IMR-90 (cell line): Measurements from ENCODE around the gene GGT6. TPM values are rescaled to one million over a fixed set of nuclear protein-coding genes. Genes with fewer than 3 reads are reported as not detected.

Source experiments
- ATAC-seq: fragments of 200-7000 bp; cut with Tn5 transposase; 2 replicates; pipeline ENCODE4 v1.9.1; 2020; ENCODE audit warnings: low read depth, mild to moderate bottlenecking, moderate library complexity
- BruUV-seq: library from RNA; stranded (reverse); fragments of 400-500 nt; replicated peaks from 2 replicates; lab custom pipeline; 2021; lab: Mats Ljungman, UMichigan
- CTCF ChIA-PET: fragments of 300-600 bp; formaldehyde crosslinking; extraction: SDS; loops from one replicate; lab custom pipeline; 2021; ENCODE audit warnings: antibody characterized with exemption; lab: Yijun Ruan, JAX
- POLR2A ChIA-PET: fragments of 300-600 bp; sonication (Branson Sonifier 250); formaldehyde crosslinking; loops from one replicate; lab custom pipeline; 2022; ENCODE audit warnings: antibody characterized with exemption; ENCODE audit not compliant: unreplicated experiment; lab: Charles Lee
- DNase-seq: peaks from one replicate; pipeline ENCODE4 v3.0.0; 2013
- H2AFZ ChIP-seq: replicated peaks from 2 replicates; pipeline ENCODE3; 2013; ENCODE audit warnings: low read length, mild to moderate bottlenecking; ENCODE audit not compliant: poor library complexity
- H2AK5ac ChIP-seq: 2 replicates; pipeline ENCODE4 v1.6.1; 2013; ENCODE audit warnings: low read depth, low read length, inconsistent platforms
- H2AK9ac ChIP-seq: replicated peaks from 2 replicates; pipeline ENCODE3; 2013; ENCODE audit warnings: mild to moderate bottlenecking, low read depth, low read length, moderate library complexity; ENCODE audit not compliant: poor library complexity
- H2BK120ac ChIP-seq: 2 replicates; pipeline ENCODE4 v1.6.1; 2013; ENCODE audit warnings: low read depth, low read length, inconsistent platforms
- H2BK15ac ChIP-seq: 3 replicates; pipeline ENCODE4 v1.6.1; 2013; ENCODE audit warnings: low read depth, low read length, inconsistent platforms
- H2BK20ac ChIP-seq: 2 replicates; pipeline ENCODE4 v1.6.1; 2013; ENCODE audit warnings: low read depth, mild to moderate bottlenecking, inconsistent platforms, low read length, moderate library complexity
- H2BK5ac ChIP-seq: 2 replicates; pipeline ENCODE4 v1.6.1; 2013; ENCODE audit warnings: mild to moderate bottlenecking, low read depth, low read length, inconsistent platforms; ENCODE audit not compliant: poor library complexity, severe bottlenecking
- H3K14ac ChIP-seq: replicated peaks from 2 replicates; pipeline ENCODE4 v1.6.1; 2013; ENCODE audit warnings: low read depth, low read length, inconsistent platforms
- H3K18ac ChIP-seq: 2 replicates; pipeline ENCODE4 v1.6.1; 2013; ENCODE audit warnings: low read depth, low read length, control low read depth
- H3K23ac ChIP-seq: 2 replicates; pipeline ENCODE4 v1.6.1; 2013; ENCODE audit warnings: low read depth, low read length, inconsistent platforms
- H3K27ac ChIP-seq: 2 replicates; pipeline ENCODE4 v1.5.1; 2013; ENCODE audit warnings: mild to moderate bottlenecking, control low read depth, low read length; ENCODE audit not compliant: insufficient read depth
- H3K27me3 ChIP-seq: 2 replicates; pipeline ENCODE4 v1.6.1; 2013; ENCODE audit warnings: low read length; ENCODE audit not compliant: control insufficient read depth, insufficient read depth
- H3K36me3 ChIP-seq: 2 replicates; pipeline ENCODE4 v1.6.1; 2013; ENCODE audit warnings: low read length, mixed read lengths; ENCODE audit not compliant: control insufficient read depth, insufficient read depth
- H3K4ac ChIP-seq: 2 replicates; pipeline ENCODE4 v1.6.1; 2013; ENCODE audit warnings: low read depth, low read length, inconsistent platforms
- H3K4me1 ChIP-seq: 2 replicates; pipeline ENCODE4 v1.6.1; 2013; ENCODE audit warnings: low read length, mixed read lengths; ENCODE audit not compliant: control insufficient read depth, insufficient read depth
- H3K4me2 ChIP-seq: 2 replicates; pipeline ENCODE4 v1.6.1; 2013; ENCODE audit warnings: low read depth, mild to moderate bottlenecking, control low read depth, low read length, moderate library complexity
- H3K4me3 ChIP-seq: 2 replicates; pipeline ENCODE4 v1.5.1; 2013; ENCODE audit warnings: low read depth, mild to moderate bottlenecking, control low read depth, low read length, moderate library complexity; ENCODE audit not compliant: insufficient read depth
- H3K56ac ChIP-seq: 2 replicates; pipeline ENCODE4 v1.6.1; 2013; ENCODE audit warnings: low read length, inconsistent platforms; ENCODE audit not compliant: insufficient read depth; ENCODE audit errors: extremely low read depth
- H3K79me1 ChIP-seq, 2 experiments: 2 replicates each; pipeline ENCODE4 v1.6.1; 2013; ENCODE audit warnings: low read length in 2 of 2, inconsistent platforms in 1 of 2, low read depth in 1 of 2
- H3K9ac ChIP-seq: 2 replicates; pipeline ENCODE4 v1.6.1; 2013; ENCODE audit warnings: low read depth, low read length, control low read depth
- H3K9me1 ChIP-seq: 2 replicates; pipeline ENCODE4 v1.6.1; 2013; ENCODE audit warnings: low read length, inconsistent platforms; ENCODE audit not compliant: insufficient read depth
- H3K9me3 ChIP-seq: 2 replicates; pipeline ENCODE4 v1.6.1; 2013; ENCODE audit warnings: low read length; ENCODE audit not compliant: control insufficient read depth, insufficient read depth
- H4K20me1 ChIP-seq: 2 replicates; pipeline ENCODE4 v1.6.1; 2013; ENCODE audit warnings: low read length, inconsistent platforms; ENCODE audit not compliant: insufficient read depth
- H4K5ac ChIP-seq: 2 replicates; pipeline ENCODE4 v1.6.1; 2013; ENCODE audit warnings: mild to moderate bottlenecking, low read depth, low read length, control low read depth
- H4K8ac ChIP-seq, 2 experiments: 2 replicates each; pipeline ENCODE4 v1.6.1; 2013; ENCODE audit warnings: low read depth in 2 of 2, low read length in 2 of 2, control low read depth in 1 of 2, inconsistent platforms in 1 of 2
- H4K91ac ChIP-seq: 2 replicates; pipeline ENCODE4 v1.6.1; 2013; ENCODE audit warnings: low read depth, low read length, inconsistent platforms; ENCODE audit not compliant: insufficient read depth
- BHLHE40 ChIP-seq: fragments of 150-350 bp; IDR thresholded peaks from 2 replicates; pipeline ENCODE4 v1.6.1; 2016; ENCODE audit warnings: mild to moderate bottlenecking, low read depth, low read length
- CHD1 ChIP-seq: IDR thresholded peaks from 2 replicates; pipeline ENCODE4 v1.6.1; 2012; ENCODE audit warnings: low read depth, low read length, improper control_type of control experiment
- MAFK ChIP-seq: IDR thresholded peaks from 2 replicates; pipeline ENCODE4 v1.6.1; 2012; ENCODE audit warnings: low read depth, low read length, improper control_type of control experiment
- POLR2A ChIP-seq: IDR thresholded peaks from 2 replicates; pipeline ENCODE4 v1.6.1; 2012; ENCODE audit warnings: mild to moderate bottlenecking, low read depth, low read length
- RAD21 ChIP-seq: IDR thresholded peaks from 2 replicates; pipeline ENCODE4 v1.6.1; 2012; ENCODE audit warnings: low read length, improper control_type of control experiment
- RFX5 ChIP-seq: IDR thresholded peaks from 2 replicates; pipeline ENCODE4 v1.8.0; 2012; ENCODE audit warnings: low read depth, mild to moderate bottlenecking, low read length, moderate library complexity
- SMC3 ChIP-seq: fragments of 150-350 bp; IDR thresholded peaks from 2 replicates; pipeline ENCODE4 v1.6.1; 2016; ENCODE audit warnings: low read depth, mild to moderate bottlenecking, antibody characterized with exemption, low read length, moderate library complexity
- WGBS, 2 experiments: methylation state at CpG; one replicate each; pipeline versions ENCODE4 v1.1.5 to v1.1.7; 2013; ENCODE audit warnings: missing lambda C conversion rate in 2 of 2; ENCODE audit not compliant: insufficient read length in 1 of 2; ENCODE audit errors: extremely low coverage in 2 of 2; 5-methylcytosine and 5-hydroxymethylcytosine counted together
- dilution Hi-C: fragments of 300-500 bp; cut with HindIII; formaldehyde crosslinking; loops from one replicate; pipeline ENCODE4 v1.14.3; 2018; ENCODE audit warnings: low sequenced_read_pairs; ENCODE audit not compliant: unreplicated experiment
- in situ Hi-C: fragments of 300-500 bp; cut with MboI; formaldehyde crosslinking; loops from 3 replicates; pipeline ENCODE4 v1.14.3; 2019; ENCODE audit warnings: low sequenced_read_pairs, inconsistent platforms, mixed read lengths
- intact Hi-C: fragments of 100-400 bp; cut with micrococcal nuclease; formaldehyde crosslinking; loops from 2 replicates; pipeline ENCODE4 v1.10.0; 2022
- polyA plus RNA-seq, 3 experiments: library from polyadenylated mRNA; depleted of rRNA; stranded (reverse); fragments of >200 nt; gene quantifications; 2 replicates each; pipeline ENCODE4 v1.2.3, GENCODE V29; 2012; ENCODE audit warnings: low replicate concordance in 1 of 3
- total RNA-seq: library from RNA; depleted of rRNA; stranded (reverse); fragments of >200 nt; gene quantifications from 2 replicates; pipeline ENCODE4 v1.2.3, GENCODE V29; 2012
- TF ChIP-seq, protein P1 (sequence below): fragments of 150-350 bp; IDR thresholded peaks from 2 replicates; pipeline ENCODE4 v1.6.1; 2016; ENCODE audit warnings: low read depth, mild to moderate bottlenecking, low read length, moderate library complexity, borderline replicate concordance

GGT6 gene
- total and polyA plus RNA-seq, 2 of the 4 experiments (the other 2 are of a cell fraction): not detected

DNA sequence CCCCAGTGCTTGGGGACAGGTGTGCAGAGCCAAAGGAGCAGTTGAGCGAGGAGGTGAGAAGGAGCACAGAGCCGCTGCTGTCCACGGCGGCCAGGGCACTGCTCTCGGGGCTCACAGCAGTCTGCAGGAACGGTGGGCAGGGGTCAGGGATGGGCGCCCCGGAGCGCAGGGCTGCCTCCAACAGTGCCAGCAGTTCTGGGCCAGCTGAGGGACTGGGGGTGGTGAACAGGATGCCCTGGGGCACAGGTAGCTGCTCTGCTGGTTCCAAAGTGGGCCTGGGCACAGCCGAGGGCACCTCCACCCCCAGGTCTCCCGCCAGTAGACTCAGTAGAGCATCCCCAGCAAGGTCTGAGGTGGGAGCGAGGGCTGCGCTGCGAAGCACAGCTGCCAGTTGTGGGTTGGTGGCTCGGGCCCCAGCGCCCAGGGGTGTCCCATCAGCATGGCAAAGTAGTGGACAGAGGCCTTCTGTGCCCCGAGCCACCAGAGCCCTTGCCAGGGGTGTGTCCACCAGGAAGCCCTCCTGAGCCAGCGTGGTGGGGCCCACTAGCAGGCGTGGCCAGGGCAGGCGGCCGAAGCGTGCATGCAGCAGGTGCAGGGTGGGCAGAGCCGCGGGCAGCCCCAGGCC, 1.9 kb downstream of the GGT6 start:
- no peak for ATAC-seq
- H3K4me1 ChIP-seq: peaks cover 8% of the 10 kb centered on the region
- H2BK5ac ChIP-seq: no peak overlapping the region
- CTCF ChIA-PET: no interaction called here
- no peak overlapping the region for H3K4me2 ChIP-seq
- in situ Hi-C loops: loop anchor here (10.0 kb wide), 1 partner anchor 64 kb away; the partner anchor contains the start of gene SPNS2
- H3K9me3 ChIP-seq: no peaks in the 10 kb centered on the region
- H2BK120ac ChIP-seq: no peak overlapping the region
- 94% methylated on average over 11 of the region's 24 CpGs; no CpG with 5 or more reads in 1 of the 2 experiments for WGBS, 2 experiments
- H2AFZ ChIP-seq: no peak overlapping the region
- no peaks in the 10 kb centered on the region for H3K36me3 ChIP-seq
- no peak overlapping the region for H4K91ac ChIP-seq
- no peak overlapping the region for H3K9ac ChIP-seq
- H4K8ac ChIP-seq: no peak overlapping the region
- DNase-seq: no peak
- H3K14ac ChIP-seq: no peak overlapping the region
- H3K23ac ChIP-seq: no peak overlapping the region
- H2BK15ac ChIP-seq: no peak overlapping the region
- no peak overlapping the region for H3K18ac ChIP-seq
- H2BK20ac ChIP-seq: no peak overlapping the region
- H2AK9ac ChIP-seq: no peak overlapping the region
- H3K9me1 ChIP-seq: 0 out of 2 replicates have a peak, but pooled peaks cover 2% of the 10 kb centered on the region
- POLR2A ChIA-PET: no interaction called here
- H4K20me1 ChIP-seq: no peaks in the 10 kb centered on the region
- BruUV-seq: no TSS peak
- TF ChIP-seq MAFK (no peak), SMC3 (no peak), CHD1 (no peak), BHLHE40 (no peak), RAD21 (no peak), POLR2A (no peak), RFX5 (no peak)
- TF ChIP-seq, protein P1, sequence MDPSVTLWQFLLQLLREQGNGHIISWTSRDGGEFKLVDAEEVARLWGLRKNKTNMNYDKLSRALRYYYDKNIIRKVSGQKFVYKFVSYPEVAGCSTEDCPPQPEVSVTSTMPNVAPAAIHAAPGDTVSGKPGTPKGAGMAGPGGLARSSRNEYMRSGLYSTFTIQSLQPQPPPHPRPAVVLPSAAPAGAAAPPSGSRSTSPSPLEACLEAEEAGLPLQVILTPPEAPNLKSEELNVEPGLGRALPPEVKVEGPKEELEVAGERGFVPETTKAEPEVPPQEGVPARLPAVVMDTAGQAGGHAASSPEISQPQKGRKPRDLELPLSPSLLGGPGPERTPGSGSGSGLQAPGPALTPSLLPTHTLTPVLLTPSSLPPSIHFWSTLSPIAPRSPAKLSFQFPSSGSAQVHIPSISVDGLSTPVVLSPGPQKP: no peak
- no peak overlapping the region for H2AK5ac ChIP-seq
- no peak overlapping the region for H4K5ac ChIP-seq
- dilution Hi-C loops: no loop called here
- H3K4ac ChIP-seq: no peak overlapping the region
- H3K79me1 ChIP-seq: peaks cover 9 to 17% of the 10 kb centered on the region in 2 experiments
- H3K4me3 ChIP-seq: no peak overlapping the region
- intact Hi-C loops: loop anchor here (5.0 kb wide), 1 partner anchor 136 kb away; no protein-coding TSS in a partner anchor
- peaks cover 5% of the 10 kb centered on the region; the same call in 1 of the 2 replicates for H3K27me3 ChIP-seq
- H3K27ac ChIP-seq: no peak overlapping the region
- no peak overlapping the region for H3K56ac ChIP-seq
